Measurements from ENCODE around the gene VWC2L. TPM values are rescaled to one million over a fixed set of nuclear protein-coding genes. Genes with fewer than 3 reads are reported as not detected.

Gene VWC2L
- total and polyA plus RNA-seq, 2 donors (not counting 3 experiments of a cell fraction or from before 2014, with no cell fraction given): not detected

- no peak overlapping the region for H3K27ac ChIP-seq (ENCODE audit: insufficient read depth, low read depth, low read length)
- TF ChIP-seq MAX (IDR thresholded peaks at IDR 0.05; ENCODE audit: insufficient read depth, insufficient read length): no peak
- TF ChIP-seq GATA2 (IDR thresholded peaks at IDR 0.05; ENCODE audit: insufficient read depth, insufficient read length, low read depth, low read length): no peak
- H3K9me1 ChIP-seq (replicated peaks; ENCODE audit: control insufficient read depth, extremely low read depth, insufficient read depth, low read length): no peaks in the 10 kb centered on the region
- no peaks in the 10 kb centered on the region for H3K4me1 ChIP-seq (ENCODE audit: control insufficient read depth, extremely low read depth, insufficient read depth, low read length)
- FAIRE-seq (no peak), DNase-seq (ENCODE audit: low read depth, low spot score) (no peak)
- dilution Hi-C loops (cut with MboI; ENCODE audit: extremely low pct_ligation_motif_present, low sequenced_read_pairs): no loop called here
- no TSS peak for BruUV-seq (replicated peaks)
- H3K9ac ChIP-seq (replicated peaks; ENCODE audit: extremely low read depth, insufficient read depth, low read length): no peak overlapping the region
- H3K79me2 ChIP-seq (ENCODE audit: control insufficient read depth, insufficient read depth, low read length): no peaks in the 10 kb centered on the region
- ChIA-PET POLR2A (no interaction called here), CTCF (no interaction called here)
- H4K20me1 ChIP-seq (replicated peaks; ENCODE audit: control insufficient read depth, extremely low read depth, insufficient read depth, low read length): no peaks in the 10 kb centered on the region
- intact Hi-C loops (cut with micrococcal nuclease): no loop called here
- no peak overlapping the region for H3K4me3 ChIP-seq (replicated peaks in 1 of 3; ENCODE audit: insufficient read depth in 1 of 3, low read depth in 1 of 3, low read length in 3 of 3)
- no peaks in the 10 kb centered on the region for H3K36me3 ChIP-seq (ENCODE audit: control insufficient read depth in 2 of 2, extremely low read depth in 1 of 2, insufficient read depth in 2 of 2, low read length in 2 of 2)
- H3K27me3 ChIP-seq (ENCODE audit: control insufficient read depth in 2 of 2, insufficient read depth in 2 of 2, low read length in 2 of 2): no peaks in the 10 kb centered on the region
- H2AFZ ChIP-seq (ENCODE audit: low read depth, low read length): no peak overlapping the region
- no peak overlapping the region for H3K4me2 ChIP-seq (ENCODE audit: insufficient read depth, low read length)
- no peaks in the 10 kb centered on the region for H3K9me3 ChIP-seq (replicated peaks; ENCODE audit: control insufficient read depth, insufficient read depth, low read length)
Measured at GRCh38 chr2:214489702-214490101, 78.8 kb downstream of the VWC2L start.

- Histone ChIP-seq H3K9me3 (replicated peaks; ENCODE audit: control insufficient read depth, insufficient read depth, low read length) (no peaks in the 10 kb centered on the region), H3K79me2 (ENCODE audit: control insufficient read depth, insufficient read depth, low read length) (no peaks in the 10 kb centered on the region), H3K9me1 (replicated peaks; ENCODE audit: control insufficient read depth, extremely low read depth, insufficient read depth, low read length) (no peaks in the 10 kb centered on the region), H3K36me3 (ENCODE audit: control insufficient read depth in 2 of 2, extremely low read depth in 1 of 2, insufficient read depth in 2 of 2, low read length in 2 of 2) (no peaks in the 10 kb centered on the region), H3K4me2 (ENCODE audit: insufficient read depth, low read length) (no peak overlapping the region), H3K4me1 (ENCODE audit: control insufficient read depth, extremely low read depth, insufficient read depth, low read length) (no peaks in the 10 kb centered on the region), H3K9ac (replicated peaks; ENCODE audit: extremely low read depth, insufficient read depth, low read length) (no peak overlapping the region), H3K27ac (ENCODE audit: insufficient read depth, low read depth, low read length) (no peak overlapping the region), H4K20me1 (replicated peaks; ENCODE audit: control insufficient read depth, extremely low read depth, insufficient read depth, low read length) (no peaks in the 10 kb centered on the region), H3K27me3 (ENCODE audit: control insufficient read depth in 2 of 2, insufficient read depth in 2 of 2, low read length in 2 of 2) (no peaks in the 10 kb centered on the region), H2AFZ (ENCODE audit: low read depth, low read length) (no peak overlapping the region), H3K4me3 (replicated peaks in 1 of 3; ENCODE audit: insufficient read depth in 1 of 3, low read depth in 1 of 3, low read length in 3 of 3) (no peak overlapping the region)
- dilution Hi-C loops (cut with MboI; ENCODE audit: extremely low pct_ligation_motif_present, low sequenced_read_pairs) (no loop called here), intact Hi-C loops (cut with micrococcal nuclease) (no loop called here)
- ChIA-PET CTCF (no interaction called here), POLR2A (no interaction called here)
- DNase-seq (ENCODE audit: low read depth, low spot score) (no peak), FAIRE-seq (no peak)
- TF ChIP-seq CTCF (IDR thresholded peaks at IDR 0.05; ENCODE audit: extremely low read depth in 1 of 2, insufficient read depth in 1 of 2, low read depth in 1 of 2, low read length in 2 of 2) (no peak), JUN (IDR thresholded peaks at IDR 0.05; ENCODE audit: borderline replicate concordance, insufficient read depth, insufficient read length, low read depth) (no peak), POLR2A (IDR thresholded peaks at IDR 0.05; ENCODE audit: low read depth, low read length) (no peak), MAX (IDR thresholded peaks at IDR 0.05; ENCODE audit: insufficient read depth, insufficient read length) (no peak), EZH2 (IDR thresholded peaks at IDR 0.05; ENCODE audit: borderline replicate concordance, low read depth, low read length, severe bottlenecking) (no peak), MYC (IDR thresholded peaks at IDR 0.05; ENCODE audit: low read depth, low read length) (no peak), POLR2AphosphoS5 (IDR thresholded peaks at IDR 0.05; ENCODE audit: insufficient read depth, low read depth, low read length) (no peak)
- no TSS peak for BruUV-seq (replicated peaks)
Measured at GRCh38 chr2:214492152-214492551, 81.3 kb downstream of the VWC2L start.
